ENCODE results near the gene SLC37A1. TPM values are rescaled to one million over a fixed set of nuclear protein-coding genes. Genes with fewer than 3 reads are reported as not detected.

SLC37A1 gene
- total and polyA plus RNA-seq, 4 donors = 2.0 to 7.2 (median 4.3) TPM

- TF ChIP-seq TAF1 (conservative IDR thresholded peaks at IDR 0.05) (no peak), JUND (IDR thresholded peaks at IDR 0.05) (no peak), CTCF (IDR thresholded peaks at IDR 0.05; ENCODE audit: low read depth, low read length, missing input control) (no peak)
Measured at GRCh38 chr21:42629933-42630589, 116.4 kb downstream of the SLC37A1 start (continued).

- Histone ChIP-seq H3K4me3 (ENCODE audit: low read depth in 1 of 3, low read length in 3 of 3) (no peak overlapping the region), H3K9me3 (ENCODE audit: control insufficient read depth in 4 of 4, low read length in 3 of 4) (no peaks in the 10 kb centered on the region), H3K36me3 (ENCODE audit: control insufficient read depth in 4 of 4, insufficient read depth in 3 of 4, low read depth in 1 of 4, low read length in 3 of 4) (no peaks in the 10 kb centered on the region), H3K27me3 (ENCODE audit: control insufficient read depth in 4 of 4, insufficient read depth in 4 of 4, low read length in 3 of 4) (no peaks in the 10 kb centered on the region), H3K9ac (ENCODE audit: low read depth in 1 of 2, low read length in 2 of 2) (no peak overlapping the region), H3K4me1 (ENCODE audit: control insufficient read depth in 4 of 4, insufficient read depth in 4 of 4, low read length in 3 of 4) (peaks cover 0 to 11% (median 2%) of the 10 kb centered on the region in 4 donors), H3K27ac (ENCODE audit: low read depth in 1 of 2, low read length in 2 of 2) (no peak overlapping the region)
- no peak for DNase-seq (ENCODE audit: low spot score)
- peak; percentile 57 for TF ChIP-seq YY1 (IDR thresholded peaks at IDR 0.05)
- peak in 1 of 2 donors; percentile 36 for TF ChIP-seq EGR1 (IDR thresholded peaks at IDR 0.05; ENCODE audit: low read depth in 2 of 2)
- peak in 1 of 2 donors; percentile 72 for TF ChIP-seq HNF4A (conservative IDR thresholded peaks at IDR 0.05)
- no peak for TF ChIP-seq CTCF (IDR thresholded peaks at IDR 0.05; ENCODE audit: low read depth, low read length, missing input control)
- TF ChIP-seq JUND (IDR thresholded peaks at IDR 0.05) = peak in 1 of 2 donors; percentile 79
- TF ChIP-seq MAX (IDR thresholded peaks at IDR 0.05) = no peak
- no peak for TF ChIP-seq FOXA1 (IDR thresholded peaks at IDR 0.05)
- no peak for TF ChIP-seq HNF4G (IDR thresholded peaks at IDR 0.05)
- TF ChIP-seq FOXA2 (IDR thresholded peaks at IDR 0.05) = no peak
- peak; percentile 54 for TF ChIP-seq SP1 (IDR thresholded peaks at IDR 0.05)
- no peak for TF ChIP-seq ATF3 (IDR thresholded peaks at IDR 0.05)
- TF ChIP-seq RXRA (IDR thresholded peaks at IDR 0.05) = peak; percentile 51 to 89
- peak in 1 of 2 donors; percentile 45 for TF ChIP-seq RAD21 (IDR thresholded peaks at IDR 0.05)
- no peak for TF ChIP-seq GABPA (IDR thresholded peaks at IDR 0.05 in 1 of 2, conservative IDR thresholded peaks at IDR 0.05 in 1 of 2)
- TF ChIP-seq ZBTB33 (IDR thresholded peaks at IDR 0.05) = no peak
- no peak for TF ChIP-seq TAF1 (conservative IDR thresholded peaks at IDR 0.05)
- no peak for TF ChIP-seq REST (IDR thresholded peaks at IDR 0.05)
- WGBS = 43% methylated on average over 9 of the region's 9 CpGs
Measured at GRCh38 chr21:42630626-42631025, 117.0 kb downstream of the SLC37A1 start.

All from liver (tissue), 9 donors.